ENCODE data around the gene ARID3C. TPM values are rescaled to one million over a fixed set of nuclear protein-coding genes. Genes with fewer than 3 reads are reported as not detected.

The ARID3C gene
- total RNA-seq, 4 donors from 2014 or later, result not detected

- DNase-seq (no peak), ATAC-seq (no peak)
- intact Hi-C loops (cut with DNase I; ENCODE audit: low total_unique reads) (no loop called here), in situ Hi-C loops (cut with MboI; ENCODE audit: low sequenced_read_pairs in 4 of 4) (no loop called here)
- TF ChIP-seq POLR2A (IDR thresholded peaks at IDR 0.05) (no peak), CTCF (IDR thresholded peaks at IDR 0.05 in 4 of 5, conservative IDR thresholded peaks at IDR 0.05 in 1 of 5) (no peak)
- Histone ChIP-seq H3K27ac (no peak overlapping the region), H3K4me3 (no peak overlapping the region), H3K4me1 (peaks cover 20 to 32% of the 10 kb centered on the region in 2 donors), H3K27me3 (no peaks in the 10 kb centered on the region), H3K9me3 (no peaks in the 10 kb centered on the region), H3K36me3 (no peaks in the 10 kb centered on the region)
Observed at GRCh38 chr9:34574571-34574970, 54.3 kb downstream of the ARID3C start.

GRCh38 chr9:34573599-34574325 lies 55.1 kb downstream of the ARID3C start:
- in situ Hi-C loops (cut with MboI; ENCODE audit: low sequenced_read_pairs in 4 of 4), result no loop called here
- ATAC-seq (no peak), DNase-seq (no peak)
- H3K27ac ChIP-seq, result no peak overlapping the region
- intact Hi-C loops (cut with DNase I; ENCODE audit: low total_unique reads), result no loop called here
- peaks cover 0 to 5% of the 10 kb centered on the region in 2 donors for H3K36me3 ChIP-seq
- H3K9me3 ChIP-seq, result no peaks in the 10 kb centered on the region
- no peaks in the 10 kb centered on the region for H3K27me3 ChIP-seq
- no peak overlapping the region for H3K4me3 ChIP-seq
- peaks cover 20 to 36% of the 10 kb centered on the region in 2 donors for H3K4me1 ChIP-seq
- TF ChIP-seq POLR2A (IDR thresholded peaks at IDR 0.05) (no peak), CTCF (IDR thresholded peaks at IDR 0.05 in 4 of 5, conservative IDR thresholded peaks at IDR 0.05 in 1 of 5) (no peak)

- in situ Hi-C loops (cut with MboI; ENCODE audit: low sequenced_read_pairs in 4 of 4), result no loop called here
- no peaks in the 10 kb centered on the region for H3K9me3 ChIP-seq
- H3K36me3 ChIP-seq, result peaks cover 0 to 8% of the 10 kb centered on the region in 2 donors
- intact Hi-C loops (cut with DNase I; ENCODE audit: low total_unique reads), result no loop called here
- H3K27me3 ChIP-seq, result no peaks in the 10 kb centered on the region
- DNase-seq (no peak), ATAC-seq (no peak)
- no peak overlapping the region for H3K27ac ChIP-seq
- peaks cover 20 to 39% of the 10 kb centered on the region in 2 donors for H3K4me1 ChIP-seq
- TF ChIP-seq CTCF (IDR thresholded peaks at IDR 0.05 in 4 of 5, conservative IDR thresholded peaks at IDR 0.05 in 1 of 5) (no peak), POLR2A (IDR thresholded peaks at IDR 0.05) (no peak)
- no peak overlapping the region for H3K4me3 ChIP-seq
Observed at GRCh38 chr9:34572628-34573027, 56.2 kb downstream of the ARID3C start.

GRCh38 chr9:34572092-34572491 lies 56.8 kb downstream of the ARID3C start:
- intact Hi-C loops (cut with DNase I; ENCODE audit: low total_unique reads) (no loop called here), in situ Hi-C loops (cut with MboI; ENCODE audit: low sequenced_read_pairs in 4 of 4) (no loop called here)
- Histone ChIP-seq H3K4me1 (peaks cover 26 to 39% of the 10 kb centered on the region in 2 donors), H3K27ac (peak overlapping the region in 1 of 4 donors; percentile 55), H3K9me3 (no peaks in the 10 kb centered on the region), H3K36me3 (peaks cover 0 to 8% of the 10 kb centered on the region in 2 donors), H3K4me3 (no peak overlapping the region), H3K27me3 (no peaks in the 10 kb centered on the region)
- DNase-seq (no peak), ATAC-seq (no peak)
- TF ChIP-seq POLR2A (IDR thresholded peaks at IDR 0.05) (no peak), CTCF (IDR thresholded peaks at IDR 0.05 in 4 of 5, conservative IDR thresholded peaks at IDR 0.05 in 1 of 5) (no peak)

- DNase-seq (no peak), ATAC-seq (no peak)
- peaks cover 0 to 8% of the 10 kb centered on the region in 2 donors for H3K36me3 ChIP-seq
- peak overlapping the region in 2 of 4 donors; percentile 1 to 55 for H3K27ac ChIP-seq
- H3K4me3 ChIP-seq, result no peak overlapping the region
- intact Hi-C loops (cut with DNase I; ENCODE audit: low total_unique reads) (no loop called here), in situ Hi-C loops (cut with MboI; ENCODE audit: low sequenced_read_pairs in 4 of 4) (no loop called here)
- no peaks in the 10 kb centered on the region for H3K27me3 ChIP-seq
- peaks cover 27 to 39% of the 10 kb centered on the region in 2 donors for H3K4me1 ChIP-seq
- no peaks in the 10 kb centered on the region for H3K9me3 ChIP-seq
- no peak for TF ChIP-seq CTCF (IDR thresholded peaks at IDR 0.05 in 4 of 5, conservative IDR thresholded peaks at IDR 0.05 in 1 of 5)
Observed at GRCh38 chr9:34571481-34571810, 57.4 kb downstream of the ARID3C start.
